Naive thymus-derived CD4-positive, alpha-beta T cell (primary cell): ENCODE results near the gene ATRIP. TPM values are rescaled to one million over a fixed set of nuclear protein-coding genes. Genes with fewer than 3 reads are reported as not detected.

Source experiments
- ATAC-seq: fragments of 150-1000 bp; cut with Tn5 transposase; 2 replicates; pipeline ENCODE4 v1.10.0; 2021; ENCODE audit warnings: mild to moderate bottlenecking, moderate library complexity
- CTCF ChIA-PET: fragments of 350-600 bp; sonication (Branson Sonifier 250); formaldehyde crosslinking; loops from one replicate; lab custom pipeline; 2021; ENCODE audit warnings: antibody characterized with exemption; lab: Charles Lee
- POLR2A ChIA-PET: fragments of 350-600 bp; sonication (Branson Sonifier 250); formaldehyde crosslinking; loops from one replicate; lab custom pipeline; 2021; ENCODE audit warnings: antibody characterized with exemption, inconsistent platforms; lab: Charles Lee
- DNase-seq, 9 donors: peaks; one replicate each; pipeline versions ENCODE4 v3.0.0 to v3.0.0-alpha.2; 2020 to 2022; ENCODE audit warnings: mixed read lengths in 1 of 9
- H3K27ac ChIP-seq: one replicate; pipeline ENCODE4 v1.7.0; 2013; ENCODE audit warnings: mild to moderate bottlenecking, low read depth, low read length, moderate library complexity
- H3K27me3 ChIP-seq, 2 donors: one replicate each; pipeline ENCODE4 v1.7.0; 2013; ENCODE audit warnings: low read length in 2 of 2, mild to moderate bottlenecking in 2 of 2, moderate library complexity in 2 of 2; ENCODE audit not compliant: control insufficient read depth in 2 of 2, insufficient read depth in 2 of 2
- H3K36me3 ChIP-seq, 3 experiments: 1 replicate in 2 of 3; 2 replicates in 1 of 3; pipeline ENCODE4 v1.7.0; 2013; ENCODE audit warnings: low read length in 3 of 3, mild to moderate bottlenecking in 3 of 3, moderate library complexity in 1 of 3; ENCODE audit not compliant: insufficient read depth in 3 of 3, control insufficient read depth in 2 of 3
- H3K4me1 ChIP-seq, 2 donors: one replicate each; pipeline ENCODE4 v1.7.0; 2013; ENCODE audit warnings: low read length in 2 of 2, mild to moderate bottlenecking in 2 of 2, moderate library complexity in 1 of 2; ENCODE audit not compliant: control insufficient read depth in 2 of 2, insufficient read depth in 2 of 2
- H3K4me3 ChIP-seq: 2 replicates; pipeline ENCODE4 v1.7.0; 2013; ENCODE audit warnings: mild to moderate bottlenecking, low read length
- H3K9me3 ChIP-seq, 3 experiments: 1 replicate in 2 of 3; 2 replicates in 1 of 3; pipeline ENCODE4 v1.7.0; 2013; ENCODE audit warnings: low read length in 3 of 3; ENCODE audit not compliant: control insufficient read depth in 2 of 3
- H3K27ac Mint-ChIP-seq, 9 donors: one replicate each; pipeline ENCODE4 v1.8.0; 2020 to 2022; ENCODE audit warnings: mixed read lengths in 9 of 9, mild to moderate bottlenecking in 8 of 9, moderate library complexity in 5 of 9, inconsistent platforms in 2 of 9
- H3K27me3 Mint-ChIP-seq, 5 donors: one replicate each; pipeline ENCODE4 v1.8.0; 2021 to 2022; ENCODE audit warnings: mixed read lengths in 5 of 5, mild to moderate bottlenecking in 1 of 5
- H3K36me3 Mint-ChIP-seq, 5 donors: one replicate each; pipeline ENCODE4 v1.8.0; 2020 to 2022; ENCODE audit warnings: mixed read lengths in 5 of 5, mild to moderate bottlenecking in 3 of 5, inconsistent platforms in 1 of 5
- H3K4me1 Mint-ChIP-seq, 7 donors: one replicate each; pipeline ENCODE4 v1.8.0; 2020 to 2022; ENCODE audit warnings: mixed read lengths in 7 of 7, mild to moderate bottlenecking in 3 of 7, inconsistent platforms in 1 of 7
- H3K4me3 Mint-ChIP-seq, 10 donors: one replicate each; pipeline ENCODE4 v1.8.0; 2020 to 2022; ENCODE audit warnings: mild to moderate bottlenecking in 10 of 10, mixed read lengths in 10 of 10, moderate library complexity in 6 of 10, inconsistent platforms in 2 of 10
- H3K9me3 Mint-ChIP-seq, 11 donors: one replicate each; pipeline ENCODE4 v1.8.0; 2020 to 2022; ENCODE audit warnings: mixed read lengths in 11 of 11, mild to moderate bottlenecking in 4 of 11, inconsistent platforms in 1 of 11, moderate library complexity in 1 of 11
- intact Hi-C, 2 donors: fragments of 100-400 bp; cut with micrococcal nuclease; formaldehyde crosslinking; loops; one replicate each; pipeline ENCODE4 v1.15.1; 2023
- polyA plus RNA-seq, 2 donors: library from polyadenylated mRNA; unstranded; fragments of 300-500 nt; fragmentation: Illumina TruSeq; gene quantifications; one replicate each; pipeline ENCODE4 v1.2.3, GENCODE V29; 2021
- total RNA-seq, 6 experiments: library from RNA in 5 of 6; stranded (reverse) in 5 of 6; gene quantifications; 1 replicate in 5 of 6; 2 replicates in 1 of 6; pipeline ENCODE4 v1.2.3 and lab custom pipeline; 2021 to 2026

The ATRIP gene
- total and polyA plus RNA-seq, 7 experiments from 2014 or later, result 7.9 to 16.2 (median 12.5) TPM

- H3K4me1 ChIP-seq, result peaks cover 10 to 21% of the 10 kb centered on the region in 2 donors
- DNase-seq, result no peak
- no peak overlapping the region for H3K27ac ChIP-seq
- no peaks in the 10 kb centered on the region for H3K27me3 ChIP-seq
- intact Hi-C loops, result no loop called here
- ATAC-seq, result no peak
- H3K9me3 Mint-ChIP-seq, result peaks cover 0 to 2% (median 0%) of the 10 kb centered on the region in 11 donors
- peak overlapping the region in 4 of 9 donors; percentile 9 to 81 (median 56) for H3K27ac Mint-ChIP-seq
- CTCF ChIA-PET, result interaction anchor here (0.7 to 7.8 kb wide), 24 partner anchors 8 to 252 kb away, joined by 3 to 115 read pairs (median 10); partner anchors contain the start of genes ATRIP, SHISA5 and ZNF589
- peaks cover 0 to 34% (median 3%) of the 10 kb centered on the region in 3 experiments for H3K36me3 ChIP-seq
- no peak overlapping the region for H3K4me3 Mint-ChIP-seq
- H3K36me3 Mint-ChIP-seq, result peaks cover 0 to 14% (median 0%) of the 10 kb centered on the region in 5 donors
- POLR2A ChIA-PET, result interaction anchor here (0.6 to 3.4 kb wide), 6 partner anchors 10 to 166 kb away, joined by 4 to 19 read pairs (median 13); no protein-coding TSS in a partner anchor
- H3K9me3 ChIP-seq, result no peaks in the 10 kb centered on the region
- peaks cover 12 to 45% (median 19%) of the 10 kb centered on the region in 7 donors for H3K4me1 Mint-ChIP-seq
- H3K4me3 ChIP-seq, result no peak overlapping the region
- H3K27me3 Mint-ChIP-seq, result peaks cover 0 to 7% (median 0%) of the 10 kb centered on the region in 5 donors
Measured at GRCh38 chr3:48435223-48435595, 11.3 kb upstream of the ATRIP start.

DNA sequence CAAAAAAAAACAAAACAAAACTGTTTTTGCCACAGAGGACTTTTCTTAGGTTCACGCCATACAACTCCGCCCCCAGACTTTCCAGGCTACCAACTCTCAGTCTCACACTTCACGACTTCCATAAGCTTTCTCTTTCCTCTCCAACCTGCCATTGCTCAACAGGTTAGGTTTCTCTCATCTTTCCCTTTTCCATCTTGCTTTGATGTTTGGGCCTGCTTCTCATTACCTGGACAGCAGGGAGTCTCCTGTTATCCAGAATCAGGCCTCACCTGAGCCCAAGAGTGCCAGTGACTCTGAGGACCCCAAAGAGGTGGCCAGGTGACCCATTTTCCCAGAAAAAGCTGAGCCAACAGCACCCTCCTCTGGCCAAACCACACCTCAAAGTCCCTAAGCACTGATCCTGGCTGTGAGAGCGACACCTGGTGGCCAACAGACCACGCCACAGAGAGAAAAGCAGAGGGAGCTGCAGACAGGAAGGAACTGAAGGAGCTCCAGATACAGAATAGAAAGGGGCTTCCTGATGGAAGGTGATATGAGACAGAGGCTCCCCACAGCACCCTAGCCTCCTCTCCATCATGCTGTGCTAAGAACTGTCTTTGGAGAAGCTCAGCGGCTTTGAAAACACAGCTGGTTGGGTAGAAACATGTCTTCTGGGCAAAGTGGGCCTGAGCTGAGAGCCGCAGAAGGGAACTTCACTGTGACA, 10.6 kb upstream of the ATRIP start:
- DNase-seq (peak; percentile 71 to 87 (median 82)), ATAC-seq (peak; percentile 65)
- Histone ChIP-seq H3K27ac (peak overlapping the region; percentile 20), H3K27me3 (no peaks in the 10 kb centered on the region), H3K4me1 (peaks cover 7 to 17% of the 10 kb centered on the region in 2 donors), H3K36me3 (peaks cover 0 to 34% (median 3%) of the 10 kb centered on the region in 3 experiments), H3K4me3 (no peak overlapping the region), H3K9me3 (no peaks in the 10 kb centered on the region)
- ChIA-PET POLR2A (interaction anchor here (0.6 to 3.4 kb wide), 18 partner anchors 10 to 173 kb away, joined by 3 to 19 read pairs (median 4); partner anchors contain the start of genes PFKFB4 and SHISA5), CTCF (interaction anchor here (0.5 to 7.8 kb wide), 58 partner anchors 9 to 1047 kb away, joined by 3 to 115 read pairs (median 4); partner anchors contain the start of genes ATRIP, CDC25A, PFKFB4 and SHISA5)
- Mint-ChIP-seq H3K36me3 (peaks cover 0 to 13% (median 0%) of the 10 kb centered on the region in 5 donors), H3K27me3 (peaks cover 0 to 1% (median 0%) of the 10 kb centered on the region in 5 donors), H3K9me3 (peaks cover 0 to 4% (median 0%) of the 10 kb centered on the region in 11 donors), H3K4me3 (no peak overlapping the region), H3K4me1 (peaks cover 14 to 45% (median 22%) of the 10 kb centered on the region in 7 donors), H3K27ac (no peak overlapping the region)
- intact Hi-C loops, result loop anchor here (1.0 to 2.0 kb wide), 7 partner anchors 21 to 347 kb away; no protein-coding TSS in a partner anchor

DNA sequence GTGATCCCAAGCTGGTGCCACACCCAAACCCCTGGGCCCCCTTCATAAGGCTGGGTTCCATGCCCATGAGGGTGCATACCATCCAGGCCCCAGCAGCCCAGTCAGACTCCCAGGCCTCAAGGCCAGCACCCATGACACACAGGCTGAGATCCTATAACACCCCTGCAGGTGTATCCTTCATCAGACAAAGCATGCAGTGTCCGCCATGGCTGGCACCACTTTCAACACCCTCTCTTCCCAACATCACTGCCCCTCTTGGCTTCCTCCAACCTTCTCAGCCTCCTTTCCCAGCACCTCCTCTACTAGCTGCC, 10.1 kb upstream of the ATRIP start:
- peak overlapping the region; percentile 20 for H3K27ac ChIP-seq
- H3K36me3 Mint-ChIP-seq, result peaks cover 0 to 13% (median 1%) of the 10 kb centered on the region in 5 donors
- intact Hi-C loops, result loop anchor here (1.0 to 2.0 kb wide), 7 partner anchors 22 to 347 kb away; no protein-coding TSS in a partner anchor
- H3K4me1 ChIP-seq, result peaks cover 11 to 18% of the 10 kb centered on the region in 2 donors
- H3K4me3 ChIP-seq, result no peak overlapping the region
- no peaks in the 10 kb centered on the region for H3K9me3 ChIP-seq
- ChIA-PET CTCF (interaction anchor here (0.5 to 7.8 kb wide), 54 partner anchors 10 to 1047 kb away, joined by 3 to 115 read pairs (median 5); partner anchors contain the start of genes ATRIP, CDC25A, PFKFB4 and SHISA5), POLR2A (interaction anchor here (0.7 to 3.4 kb wide), 16 partner anchors 9 to 174 kb away, joined by 3 to 19 read pairs (median 3); partner anchors contain the start of genes PFKFB4 and SHISA5)
- DNase-seq (no peak), ATAC-seq (no peak)
- H3K36me3 ChIP-seq, result peaks cover 0 to 34% (median 3%) of the 10 kb centered on the region in 3 experiments
- no peak overlapping the region for H3K4me3 Mint-ChIP-seq
- no peaks in the 10 kb centered on the region for H3K27me3 Mint-ChIP-seq
- peaks cover 16 to 43% (median 24%) of the 10 kb centered on the region in 7 donors for H3K4me1 Mint-ChIP-seq
- H3K9me3 Mint-ChIP-seq, result peaks cover 0 to 2% (median 0%) of the 10 kb centered on the region in 11 donors
- H3K27ac Mint-ChIP-seq, result no peak overlapping the region
- no peaks in the 10 kb centered on the region for H3K27me3 ChIP-seq

DNA sequence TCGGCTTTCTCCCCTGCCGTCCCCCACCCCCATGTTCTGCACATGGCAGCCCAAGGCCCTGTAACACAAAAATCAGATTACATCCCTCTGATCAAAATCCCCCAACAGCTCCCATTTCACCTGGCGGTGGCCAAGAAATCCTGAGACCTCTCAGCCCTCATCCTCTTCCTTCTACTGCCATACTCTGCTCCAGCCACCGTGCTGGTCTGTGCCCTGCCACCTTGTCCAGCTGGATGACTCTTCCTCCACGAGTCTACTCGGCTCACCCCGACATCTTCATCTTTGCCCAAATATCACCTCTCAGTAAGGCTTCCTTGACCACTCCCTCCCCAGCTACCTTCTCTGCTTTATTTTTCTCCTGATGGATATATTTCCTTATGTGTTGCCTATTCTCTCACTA, 9.7 kb upstream of the ATRIP start:
- peaks cover 0 to 2% (median 0%) of the 10 kb centered on the region in 11 donors for H3K9me3 Mint-ChIP-seq
- POLR2A ChIA-PET, result interaction anchor here (0.7 to 3.4 kb wide), 12 partner anchors 9 to 174 kb away, joined by 3 to 19 read pairs (median 4); partner anchors contain the start of gene SHISA5
- H3K27ac ChIP-seq, result no peak overlapping the region

DNA sequence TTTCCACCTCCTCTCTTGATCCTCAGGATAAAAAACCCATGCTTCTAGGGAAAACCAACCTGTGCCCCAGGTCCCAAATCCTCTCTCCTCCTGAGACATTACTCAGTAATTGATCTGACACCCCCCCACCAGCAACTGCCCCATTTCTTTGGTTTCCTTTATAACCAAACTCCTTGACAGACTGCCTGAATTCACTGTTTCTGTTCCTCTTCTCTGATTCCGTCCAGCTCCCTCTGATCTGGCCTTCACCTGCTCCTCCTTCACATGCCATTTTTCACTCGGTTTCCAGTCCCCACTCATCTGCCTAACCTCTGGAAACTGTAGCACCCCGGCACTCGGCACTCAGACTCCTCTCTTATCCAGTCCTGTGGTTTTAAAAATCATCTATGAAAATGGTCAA, 8.7 kb upstream of the ATRIP start:
- H3K4me3 Mint-ChIP-seq, result peak overlapping the region in 2 of 10 donors; percentile 1 to 48
- intact Hi-C loops, result loop anchor here in 1 of 2 donors (2.0 kb wide), 2 partner anchors 23 to 171 kb away; partner anchors contain the start of gene UQCRC1
- H3K9me3 ChIP-seq, result no peaks in the 10 kb centered on the region
- H3K9me3 Mint-ChIP-seq, result peaks cover 0 to 2% (median 0%) of the 10 kb centered on the region in 11 donors
- ATAC-seq, result no peak
- H3K4me1 ChIP-seq, result peaks cover 18 to 26% of the 10 kb centered on the region in 2 donors
- DNase-seq, result no peak
- ChIA-PET POLR2A (interaction anchor here (0.7 kb wide), 1 partner anchor 18 kb away, joined by 3 read pairs; no protein-coding TSS in a partner anchor), CTCF (interaction anchor here (1.1 to 7.8 kb wide), 10 partner anchors 8 to 167 kb away, joined by 3 to 115 read pairs (median 13); partner anchors contain the start of genes ATRIP and PFKFB4)
- no peak overlapping the region for H3K4me3 ChIP-seq
- peak overlapping the region in 4 of 9 donors; percentile 31 to 97 (median 64) for H3K27ac Mint-ChIP-seq
- peaks cover 0 to 27% (median 7%) of the 10 kb centered on the region in 3 experiments for H3K36me3 ChIP-seq
- H3K27me3 ChIP-seq, result no peaks in the 10 kb centered on the region
- H3K27me3 Mint-ChIP-seq, result no peaks in the 10 kb centered on the region
- H3K36me3 Mint-ChIP-seq, result peaks cover 0 to 18% (median 4%) of the 10 kb centered on the region in 5 donors
- H3K4me1 Mint-ChIP-seq, result peaks cover 16 to 53% (median 38%) of the 10 kb centered on the region in 7 donors
- no peak overlapping the region for H3K27ac ChIP-seq

More for the DNA sequence above, 9.7 kb upstream of the ATRIP start:
- DNase-seq (no peak), ATAC-seq (no peak)
- H3K4me3 ChIP-seq, result no peak overlapping the region
- Mint-ChIP-seq H3K27ac (no peak overlapping the region), H3K27me3 (no peaks in the 10 kb centered on the region), H3K4me3 (no peak overlapping the region), H3K4me1 (peaks cover 16 to 43% (median 29%) of the 10 kb centered on the region in 7 donors), H3K36me3 (peaks cover 0 to 13% (median 4%) of the 10 kb centered on the region in 5 donors)
- CTCF ChIA-PET, result interaction anchor here (0.5 to 7.8 kb wide), 39 partner anchors 9 to 446 kb away, joined by 3 to 115 read pairs (median 6); partner anchors contain the start of genes ATRIP, CDC25A, PFKFB4 and SHISA5
- H3K9me3 ChIP-seq, result no peaks in the 10 kb centered on the region
- peaks cover 15 to 22% of the 10 kb centered on the region in 2 donors for H3K4me1 ChIP-seq
- no peaks in the 10 kb centered on the region for H3K27me3 ChIP-seq
- intact Hi-C loops, result loop anchor here (1.0 to 2.0 kb wide), 7 partner anchors 22 to 348 kb away; no protein-coding TSS in a partner anchor
- H3K36me3 ChIP-seq, result peaks cover 0 to 31% (median 5%) of the 10 kb centered on the region in 3 experiments
